HL-60 (cell line): Measurements from ENCODE around the gene KIF26B.
A peak's percentile ranks its signal among the peaks of the same experiment; 100 is the strongest.

Experiments
- DNase-seq, 2 experiments: peaks; one replicate each; pipeline ENCODE4 v3.0.0-alpha.2; 2010 to 2020; ENCODE audit warnings: low read depth in 1 of 2, low spot score in 1 of 2
- H3K27ac ChIP-seq: fragments of 250-450 bp; sonication (Bioruptor Pico); replicated peaks from 2 replicates; pipeline ENCODE4 v1.5.1; 2020; ENCODE audit warnings: mild to moderate bottlenecking, moderate library complexity
- H3K27me3 ChIP-seq: fragments of 250-450 bp; sonication (Bioruptor Pico); 2 replicates; pipeline ENCODE4 v1.5.1; 2021; ENCODE audit warnings: mild to moderate bottlenecking, moderate library complexity; ENCODE audit not compliant: insufficient read depth, poor library complexity, severe bottlenecking
- H3K4me3 ChIP-seq: replicated peaks from 2 replicates; pipeline ENCODE4 v1.5.1; 2011; ENCODE audit warnings: mild to moderate bottlenecking, control low read depth, low read length; ENCODE audit not compliant: insufficient read depth
- GABPA ChIP-seq: IDR thresholded peaks from 2 replicates; pipeline ENCODE4 v1.6.1; 2012; ENCODE audit warnings: low read depth
- POLR2AphosphoS5 ChIP-seq: IDR thresholded peaks from 2 replicates; pipeline ENCODE4 v1.6.1; 2012; ENCODE audit warnings: low read depth
- SPI1 ChIP-seq: IDR thresholded peaks from 2 replicates; pipeline ENCODE4 v1.6.1; 2012; ENCODE audit warnings: low read depth, mild to moderate bottlenecking, borderline replicate concordance
- TF ChIP-seq, protein P1 (sequence below): IDR thresholded peaks from 2 replicates; pipeline ENCODE4 v1.6.1; 2012; ENCODE audit warnings: low read depth; ENCODE audit not compliant: insufficient replicate concordance
- TF ChIP-seq, protein P2 (sequence below): IDR thresholded peaks from one replicate; pipeline ENCODE4 v1.5.1; 2011; ENCODE audit warnings: low read length, control low read depth, inconsistent platforms; ENCODE audit not compliant: insufficient read depth

The KIF26B gene

DNA sequence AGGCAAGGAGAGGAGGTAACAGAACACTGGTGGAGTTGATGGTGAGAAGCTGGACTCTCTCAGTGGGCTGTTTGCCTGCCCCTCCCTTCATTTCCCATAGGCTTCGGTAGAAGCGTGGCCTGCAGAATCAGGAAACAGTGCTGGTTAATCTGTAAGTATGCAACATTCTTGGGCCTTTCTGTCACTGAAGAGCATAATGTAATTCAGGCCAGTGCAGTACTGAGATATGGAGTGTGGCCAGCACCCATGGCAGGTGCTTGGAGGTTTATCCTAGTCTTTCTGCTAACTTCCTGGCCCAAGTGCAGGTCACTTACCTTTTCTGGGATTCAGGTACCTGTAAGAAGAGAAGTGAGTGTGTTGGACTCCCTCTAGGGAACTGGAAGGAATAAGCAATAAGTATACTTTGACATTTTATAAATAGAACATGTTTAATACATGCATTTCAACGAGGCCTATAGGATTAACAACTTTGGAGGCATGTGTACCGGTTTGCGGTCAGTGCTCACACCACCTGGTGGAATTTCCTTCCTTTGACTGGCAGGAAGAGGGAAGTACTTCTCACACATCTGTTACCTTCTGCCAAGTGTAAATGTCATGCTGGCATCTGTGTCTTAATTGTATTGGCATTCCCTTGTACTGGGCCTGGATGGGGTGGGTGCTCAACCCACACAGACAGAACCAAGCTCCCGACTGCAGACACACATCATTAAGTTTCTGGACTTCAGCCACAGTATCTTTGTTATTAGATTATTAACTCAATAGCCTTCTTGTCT is 105.5 kb downstream of the KIF26B start:
- TF ChIP-seq, protein P1, sequence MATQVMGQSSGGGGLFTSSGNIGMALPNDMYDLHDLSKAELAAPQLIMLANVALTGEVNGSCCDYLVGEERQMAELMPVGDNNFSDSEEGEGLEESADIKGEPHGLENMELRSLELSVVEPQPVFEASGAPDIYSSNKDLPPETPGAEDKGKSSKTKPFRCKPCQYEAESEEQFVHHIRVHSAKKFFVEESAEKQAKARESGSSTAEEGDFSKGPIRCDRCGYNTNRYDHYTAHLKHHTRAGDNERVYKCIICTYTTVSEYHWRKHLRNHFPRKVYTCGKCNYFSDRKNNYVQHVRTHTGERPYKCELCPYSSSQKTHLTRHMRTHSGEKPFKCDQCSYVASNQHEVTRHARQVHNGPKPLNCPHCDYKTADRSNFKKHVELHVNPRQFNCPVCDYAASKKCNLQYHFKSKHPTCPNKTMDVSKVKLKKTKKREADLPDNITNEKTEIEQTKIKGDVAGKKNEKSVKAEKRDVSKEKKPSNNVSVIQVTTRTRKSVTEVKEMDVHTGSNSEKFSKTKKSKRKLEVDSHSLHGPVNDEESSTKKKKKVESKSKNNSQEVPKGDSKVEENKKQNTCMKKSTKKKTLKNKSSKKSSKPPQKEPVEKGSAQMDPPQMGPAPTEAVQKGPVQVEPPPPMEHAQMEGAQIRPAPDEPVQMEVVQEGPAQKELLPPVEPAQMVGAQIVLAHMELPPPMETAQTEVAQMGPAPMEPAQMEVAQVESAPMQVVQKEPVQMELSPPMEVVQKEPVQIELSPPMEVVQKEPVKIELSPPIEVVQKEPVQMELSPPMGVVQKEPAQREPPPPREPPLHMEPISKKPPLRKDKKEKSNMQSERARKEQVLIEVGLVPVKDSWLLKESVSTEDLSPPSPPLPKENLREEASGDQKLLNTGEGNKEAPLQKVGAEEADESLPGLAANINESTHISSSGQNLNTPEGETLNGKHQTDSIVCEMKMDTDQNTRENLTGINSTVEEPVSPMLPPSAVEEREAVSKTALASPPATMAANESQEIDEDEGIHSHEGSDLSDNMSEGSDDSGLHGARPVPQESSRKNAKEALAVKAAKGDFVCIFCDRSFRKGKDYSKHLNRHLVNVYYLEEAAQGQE = no peak
- peak; percentile 27; the same call in 1 of the 2 replicates for TF ChIP-seq POLR2AphosphoS5
- DNase-seq = peak in 1 of 2 experiments; percentile 5
- Histone ChIP-seq H3K4me3 (no peak overlapping the region), H3K27ac (no peak overlapping the region), H3K27me3 (no peaks in the 10 kb centered on the region)

GRCh38 chr1:245260883-245261282 is 106.1 kb downstream of the KIF26B start:
- no peak for DNase-seq
- Histone ChIP-seq H3K27me3 (no peaks in the 10 kb centered on the region), H3K4me3 (no peak overlapping the region), H3K27ac (no peak overlapping the region)
- no peak for TF ChIP-seq SPI1
- TF ChIP-seq, protein P1 = no peak
- no peak for TF ChIP-seq GABPA
- TF ChIP-seq POLR2AphosphoS5 = no peak
- TF ChIP-seq, protein P2, sequence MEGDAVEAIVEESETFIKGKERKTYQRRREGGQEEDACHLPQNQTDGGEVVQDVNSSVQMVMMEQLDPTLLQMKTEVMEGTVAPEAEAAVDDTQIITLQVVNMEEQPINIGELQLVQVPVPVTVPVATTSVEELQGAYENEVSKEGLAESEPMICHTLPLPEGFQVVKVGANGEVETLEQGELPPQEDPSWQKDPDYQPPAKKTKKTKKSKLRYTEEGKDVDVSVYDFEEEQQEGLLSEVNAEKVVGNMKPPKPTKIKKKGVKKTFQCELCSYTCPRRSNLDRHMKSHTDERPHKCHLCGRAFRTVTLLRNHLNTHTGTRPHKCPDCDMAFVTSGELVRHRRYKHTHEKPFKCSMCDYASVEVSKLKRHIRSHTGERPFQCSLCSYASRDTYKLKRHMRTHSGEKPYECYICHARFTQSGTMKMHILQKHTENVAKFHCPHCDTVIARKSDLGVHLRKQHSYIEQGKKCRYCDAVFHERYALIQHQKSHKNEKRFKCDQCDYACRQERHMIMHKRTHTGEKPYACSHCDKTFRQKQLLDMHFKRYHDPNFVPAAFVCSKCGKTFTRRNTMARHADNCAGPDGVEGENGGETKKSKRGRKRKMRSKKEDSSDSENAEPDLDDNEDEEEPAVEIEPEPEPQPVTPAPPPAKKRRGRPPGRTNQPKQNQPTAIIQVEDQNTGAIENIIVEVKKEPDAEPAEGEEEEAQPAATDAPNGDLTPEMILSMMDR = no peak

DNA sequence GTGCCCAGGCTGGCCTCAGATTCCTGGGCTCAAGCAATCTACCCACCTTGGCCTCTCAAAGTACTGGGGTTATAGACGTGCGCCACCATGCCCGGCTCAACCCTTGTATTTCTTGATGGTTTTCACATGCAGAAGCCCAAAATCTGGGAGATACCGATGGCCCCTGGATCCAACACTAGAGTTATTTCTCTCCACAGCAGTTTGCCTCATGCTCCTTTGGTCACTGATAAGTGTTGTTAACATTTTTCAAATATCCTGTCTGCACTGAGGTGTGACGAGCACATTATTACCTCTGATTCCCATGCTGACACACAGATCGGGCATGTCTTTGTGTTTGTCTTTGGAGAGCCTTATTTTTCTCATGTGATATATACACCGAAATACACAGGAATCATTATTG is 107.0 kb downstream of the KIF26B start:
- Histone ChIP-seq H3K4me3 (no peak overlapping the region), H3K27ac (no peak overlapping the region), H3K27me3 (no peaks in the 10 kb centered on the region)
- TF ChIP-seq, protein P1 = no peak
- TF ChIP-seq GABPA = no peak
- no peak for TF ChIP-seq SPI1
- TF ChIP-seq, protein P2 = no peak
- no peak for TF ChIP-seq POLR2AphosphoS5
- DNase-seq = no peak
